OCI-LY7 (cell line): ENCODE data around the gene APBB2. TPM values are rescaled to one million over a fixed set of nuclear protein-coding genes. Genes with fewer than 3 reads are reported as not detected.

ENCODE experiments used
- BruUV-seq: library from RNA; stranded (reverse); fragments of 400-500 nt; replicated peaks from 2 replicates; lab custom pipeline; 2021; lab: Mats Ljungman, UMichigan
- CTCF ChIA-PET: fragments of 300-600 bp; sonication (Branson Sonifier 250); formaldehyde crosslinking; loops from one replicate; lab custom pipeline; 2022; ENCODE audit warnings: antibody characterized with exemption; ENCODE audit not compliant: unreplicated experiment; lab: Charles Lee
- POLR2A ChIA-PET: fragments of 300-600 bp; sonication (Branson Sonifier 250); formaldehyde crosslinking; loops from one replicate; lab custom pipeline; 2022; ENCODE audit warnings: antibody characterized with exemption; lab: Charles Lee
- DNase-seq: peaks from one replicate; pipeline ENCODE4 v3.0.0-alpha.2; 2015; ENCODE audit warnings: low spot score
- H2AFZ ChIP-seq: fragments of 200-600 bp; sonication (generic), shearing (Covaris generic); 2 replicates; pipeline ENCODE4 v1.6.1; 2014; ENCODE audit warnings: mild to moderate bottlenecking, antibody characterized with exemption, low read length, moderate library complexity
- H3K27ac ChIP-seq: fragments of 200-600 bp; sonication (generic); 2 replicates; pipeline ENCODE4 v1.5.1; 2014; ENCODE audit warnings: mixed run types, low read depth, mild to moderate bottlenecking, moderate library complexity, low read length, inconsistent platforms; ENCODE audit not compliant: poor library complexity, severe bottlenecking
- H3K36me3 ChIP-seq: fragments of 200-600 bp; sonication (generic); 2 replicates; pipeline ENCODE4 v1.6.1; 2014; ENCODE audit warnings: mild to moderate bottlenecking, antibody characterized with exemption, low read length, moderate library complexity, mixed read lengths; ENCODE audit not compliant: insufficient read depth
- H3K4me1 ChIP-seq: fragments of 200-600 bp; sonication (generic); 2 replicates; pipeline ENCODE4 v1.5.1; 2014; ENCODE audit warnings: mild to moderate bottlenecking, low read length; ENCODE audit not compliant: insufficient read depth, poor library complexity, severe bottlenecking
- H3K4me2 ChIP-seq: fragments of 200-600 bp; sonication (generic); 2 replicates; pipeline ENCODE4 v1.6.1; 2014; ENCODE audit warnings: mild to moderate bottlenecking, low read length
- H3K4me3 ChIP-seq: fragments of 200-600 bp; sonication (generic); 2 replicates; pipeline ENCODE4 v1.5.1; 2014; ENCODE audit warnings: mild to moderate bottlenecking, low read depth, low read length; ENCODE audit not compliant: poor library complexity, severe bottlenecking
- H3K79me2 ChIP-seq: fragments of 200-600 bp; sonication (generic); 2 replicates; pipeline ENCODE4 v1.6.1; 2016; ENCODE audit warnings: low read depth, mild to moderate bottlenecking, low read length, moderate library complexity, mixed read lengths; ENCODE audit not compliant: insufficient read depth
- H3K9me2 ChIP-seq: fragments of 200-600 bp; sonication (generic); 2 replicates; pipeline ENCODE4 v1.6.1; 2016; ENCODE audit warnings: mild to moderate bottlenecking, low read length, mixed read lengths; ENCODE audit not compliant: insufficient read depth
- H3K9me3 ChIP-seq: fragments of 200-600 bp; sonication (generic); 2 replicates; pipeline ENCODE4 v1.6.1; 2014; ENCODE audit warnings: mild to moderate bottlenecking, mixed run types, low read length, mixed read lengths
- H4K20me1 ChIP-seq: fragments of 200-600 bp; sonication (generic); 2 replicates; pipeline ENCODE4 v1.6.1; 2014; ENCODE audit warnings: mild to moderate bottlenecking, antibody characterized with exemption, low read length, moderate library complexity, mixed read lengths; ENCODE audit not compliant: insufficient read depth
- CTCF ChIP-seq: fragments of 200-600 bp; sonication (generic); conservative IDR thresholded peaks from 2 replicates; pipeline ENCODE4 v1.5.1; 2014; ENCODE audit warnings: mild to moderate bottlenecking, antibody characterized with exemption, low read length, moderate library complexity, mixed read lengths
- EZH2phosphoT487 ChIP-seq: fragments of 200-600 bp; sonication (generic); IDR thresholded peaks from 2 replicates; pipeline ENCODE4 v1.6.1; 2018; ENCODE audit warnings: low read depth, borderline replicate concordance, mild to moderate bottlenecking, mixed run types, antibody characterized with exemption, low read length, moderate library complexity, mixed read lengths
- intact Hi-C: fragments of 100-400 bp; cut with micrococcal nuclease; formaldehyde crosslinking; loops from one replicate; pipeline ENCODE4 v1.10.0; 2022; ENCODE audit not compliant: unreplicated experiment
- total RNA-seq, 2 experiments: library from RNA; depleted of rRNA in 1 of 2; stranded (reverse); fragments of >200 nt in 1 of 2; shearing (Covaris generic) in 1 of 2; gene quantifications; 2 replicates each; pipeline ENCODE4 v1.2.3, GENCODE V29; 2014 to 2022

Gene APBB2
- total RNA-seq, 2 experiments from 2014 or later, result 66.4 to 88.5 TPM

- Histone ChIP-seq H3K27ac (no peak overlapping the region), H4K20me1 (no peaks in the 10 kb centered on the region), H3K9me2 (no peaks in the 10 kb centered on the region), H3K4me2 (no peak overlapping the region), H3K36me3 (peaks cover 16% of the 10 kb centered on the region; the same call in 1 of the 2 replicates), H3K9me3 (no peaks in the 10 kb centered on the region), H3K4me3 (no peak overlapping the region), H2AFZ (no peak overlapping the region), H3K4me1 (no peaks in the 10 kb centered on the region), H3K79me2 (no peaks in the 10 kb centered on the region)
- no peak for DNase-seq
- intact Hi-C loops, result no loop called here
- no TSS peak for BruUV-seq
- CTCF ChIA-PET, result interaction anchor here (0.6 kb wide), 1 partner anchor 579 kb away, joined by 3 read pairs; no protein-coding TSS in a partner anchor
- POLR2A ChIA-PET, result interaction anchor here (0.7 kb wide), 1 partner anchor 44 kb away, joined by 3 read pairs; no protein-coding TSS in a partner anchor
- no peak for TF ChIP-seq CTCF
- TF ChIP-seq EZH2phosphoT487, result no peak
These were observed 279.7 kb downstream of the APBB2 start for GRCh38 chr4:40934676-40935075.

DNA sequence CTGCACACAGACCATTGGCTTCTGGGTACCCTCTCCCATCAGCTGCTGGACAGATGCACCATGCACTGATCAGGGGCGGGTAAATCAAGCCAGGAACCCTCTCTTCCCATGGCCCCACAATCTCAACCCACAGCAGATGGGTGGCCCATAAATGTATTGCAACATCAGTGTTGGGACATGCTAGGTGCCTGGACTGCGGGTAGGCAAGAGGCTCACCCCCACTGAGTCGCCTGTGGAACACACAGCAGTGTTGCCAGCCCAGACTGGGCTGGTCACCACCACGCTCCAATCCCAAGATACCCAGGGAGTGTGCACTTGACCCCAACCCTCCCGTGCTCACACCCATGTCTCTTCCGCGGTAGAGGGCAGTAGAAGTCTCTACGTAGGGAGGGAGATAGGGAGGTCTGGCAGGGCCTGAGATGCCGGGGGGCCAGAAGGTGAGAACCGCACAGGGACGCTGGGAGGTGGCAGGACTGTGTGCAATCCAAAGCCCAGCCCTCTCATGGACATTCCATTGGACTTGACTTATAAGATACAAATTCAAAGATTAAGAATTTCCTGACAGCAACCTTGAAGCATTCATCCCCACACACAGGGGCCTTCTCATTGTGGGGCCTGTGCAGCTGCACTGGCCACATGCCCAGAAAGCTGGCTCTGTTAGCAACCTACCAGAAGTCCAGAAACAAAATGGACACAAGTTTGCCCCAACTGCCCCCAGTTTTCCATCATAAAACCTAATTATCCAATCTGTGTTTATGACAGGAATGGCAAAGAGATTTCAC, 280.9 kb downstream of the APBB2 start:
- H3K36me3 ChIP-seq, result peaks cover 16% of the 10 kb centered on the region; the same call in 1 of the 2 replicates
- no peak for DNase-seq
- H4K20me1 ChIP-seq, result no peaks in the 10 kb centered on the region
- intact Hi-C loops, result no loop called here
- no peaks in the 10 kb centered on the region for H3K79me2 ChIP-seq
- no peaks in the 10 kb centered on the region for H3K9me2 ChIP-seq
- H3K27ac ChIP-seq, result no peak overlapping the region
- no peaks in the 10 kb centered on the region for H3K4me1 ChIP-seq
- TF ChIP-seq CTCF, result no peak
- CTCF ChIA-PET, result no interaction called here
- H3K9me3 ChIP-seq, result no peaks in the 10 kb centered on the region
- no peak overlapping the region for H2AFZ ChIP-seq
- no peak overlapping the region for H3K4me2 ChIP-seq
- BruUV-seq, result no TSS peak
- no peak overlapping the region for H3K4me3 ChIP-seq
- POLR2A ChIA-PET, result no interaction called here

DNA sequence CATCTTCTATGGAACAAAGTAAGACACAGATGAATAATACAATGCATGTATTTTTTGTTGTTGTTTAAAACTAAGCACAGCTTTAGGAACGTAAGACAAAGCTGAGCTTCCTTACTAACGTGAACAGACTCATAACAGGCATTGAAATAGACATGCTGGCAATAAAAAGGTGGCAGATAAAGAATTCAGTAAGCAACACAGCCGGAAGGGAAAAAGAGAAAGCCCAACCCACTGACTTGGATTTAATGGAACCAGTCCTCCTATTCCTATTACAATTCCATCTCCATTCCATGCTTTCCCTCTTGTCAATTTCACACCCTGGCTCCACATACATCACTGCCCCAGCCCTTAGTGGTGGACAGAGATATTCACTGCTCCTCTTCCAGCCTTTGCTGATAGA, 282.5 kb downstream of the APBB2 start:
- no peak for TF ChIP-seq EZH2phosphoT487
- no peak for TF ChIP-seq CTCF
- ChIA-PET POLR2A (interaction anchor here (1.3 kb wide), 1 partner anchor 9 kb away, joined by 3 read pairs; no protein-coding TSS in a partner anchor), CTCF (no interaction called here)
- Histone ChIP-seq H3K79me2 (no peaks in the 10 kb centered on the region), H3K27ac (no peak overlapping the region), H3K4me1 (no peaks in the 10 kb centered on the region), H4K20me1 (no peaks in the 10 kb centered on the region), H3K9me2 (no peaks in the 10 kb centered on the region), H3K9me3 (no peaks in the 10 kb centered on the region), H2AFZ (no peak overlapping the region), H3K36me3 (peaks cover 16% of the 10 kb centered on the region; the same call in 1 of the 2 replicates), H3K4me2 (no peak overlapping the region), H3K4me3 (no peak overlapping the region)
- DNase-seq, result no peak
- intact Hi-C loops, result no loop called here
- no TSS peak for BruUV-seq
